Keratinocyte (primary cell): ENCODE measurements around the gene MAGI2.

ENCODE experiments used
- EZH2 ChIP-seq: IDR thresholded peaks from one replicate; pipeline ENCODE4 v1.6.1; 2012; ENCODE audit warnings: inconsistent platforms, mild to moderate bottlenecking, low read length, moderate library complexity
- TF ChIP-seq, protein P1 (sequence below), 3 experiments: IDR thresholded peaks in 1 of 3; conservative IDR thresholded peaks in 1 of 3; optimal IDR thresholded peaks in 1 of 3; 2 replicates in 2 of 3; 3 replicates in 1 of 3; pipeline versions ENCODE3 to v1.5.1; 2011; ENCODE audit warnings: low read length in 3 of 3, mild to moderate bottlenecking in 3 of 3, moderate library complexity in 2 of 3, control low read depth in 1 of 3, inconsistent platforms in 1 of 3; ENCODE audit not compliant: insufficient read depth in 2 of 3; ENCODE audit errors: extremely low read depth in 1 of 3

- TF ChIP-seq, protein P1, sequence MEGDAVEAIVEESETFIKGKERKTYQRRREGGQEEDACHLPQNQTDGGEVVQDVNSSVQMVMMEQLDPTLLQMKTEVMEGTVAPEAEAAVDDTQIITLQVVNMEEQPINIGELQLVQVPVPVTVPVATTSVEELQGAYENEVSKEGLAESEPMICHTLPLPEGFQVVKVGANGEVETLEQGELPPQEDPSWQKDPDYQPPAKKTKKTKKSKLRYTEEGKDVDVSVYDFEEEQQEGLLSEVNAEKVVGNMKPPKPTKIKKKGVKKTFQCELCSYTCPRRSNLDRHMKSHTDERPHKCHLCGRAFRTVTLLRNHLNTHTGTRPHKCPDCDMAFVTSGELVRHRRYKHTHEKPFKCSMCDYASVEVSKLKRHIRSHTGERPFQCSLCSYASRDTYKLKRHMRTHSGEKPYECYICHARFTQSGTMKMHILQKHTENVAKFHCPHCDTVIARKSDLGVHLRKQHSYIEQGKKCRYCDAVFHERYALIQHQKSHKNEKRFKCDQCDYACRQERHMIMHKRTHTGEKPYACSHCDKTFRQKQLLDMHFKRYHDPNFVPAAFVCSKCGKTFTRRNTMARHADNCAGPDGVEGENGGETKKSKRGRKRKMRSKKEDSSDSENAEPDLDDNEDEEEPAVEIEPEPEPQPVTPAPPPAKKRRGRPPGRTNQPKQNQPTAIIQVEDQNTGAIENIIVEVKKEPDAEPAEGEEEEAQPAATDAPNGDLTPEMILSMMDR (optimal IDR thresholded peaks at IDR 0.05 in 1 of 3, IDR thresholded peaks at IDR 0.05 in 1 of 3, conservative IDR thresholded peaks at IDR 0.05 in 1 of 3; ENCODE audit: extremely low read depth in 1 of 3, insufficient read depth in 2 of 3, low read length in 3 of 3), result no peak
- no peak for TF ChIP-seq EZH2
These were observed 170.4 kb downstream of the MAGI2 start for GRCh38 chr7:79282882-79283602.
